Esophagus (tissue), 2 donors: ENCODE data around the gene YWHAQ. TPM values are rescaled to one million over a fixed set of nuclear protein-coding genes. Genes with fewer than 3 reads are reported as not detected.
A peak's percentile ranks its signal among the peaks of the same experiment; 100 is the strongest.
"Not testable (repeated sequence)": the region's sequence is repeated elsewhere in the genome, so short reads cannot be mapped to it uniquely, and the experiment has no call there.

Experiments
- H3K27ac ChIP-seq, 2 donors: one replicate each; pipeline ENCODE4 v1.5.1; 2013; ENCODE audit warnings: low read depth in 2 of 2, mild to moderate bottlenecking in 2 of 2, inconsistent platforms in 1 of 2, low read length in 1 of 2, moderate library complexity in 1 of 2
- H3K27me3 ChIP-seq, 2 donors: one replicate each; pipeline ENCODE4 v1.6.1; 2013; ENCODE audit warnings: low read length in 2 of 2, control low read depth in 1 of 2, mild to moderate bottlenecking in 1 of 2; ENCODE audit not compliant: insufficient read depth in 2 of 2, control insufficient read depth in 1 of 2
- H3K36me3 ChIP-seq, 2 donors: one replicate each; pipeline ENCODE4 v1.6.1; 2013; ENCODE audit warnings: low read length in 1 of 2; ENCODE audit not compliant: control insufficient read depth in 2 of 2, insufficient read depth in 2 of 2
- H3K4me1 ChIP-seq, 2 donors: one replicate each; pipeline ENCODE4 v1.6.1; 2013; ENCODE audit warnings: low read length in 1 of 2; ENCODE audit not compliant: control insufficient read depth in 2 of 2, insufficient read depth in 2 of 2
- H3K4me3 ChIP-seq, 2 donors: one replicate each; pipeline ENCODE4 v1.5.1; 2013; ENCODE audit warnings: low read length in 2 of 2, mild to moderate bottlenecking in 2 of 2, low read depth in 1 of 2, moderate library complexity in 1 of 2
- H3K9me3 ChIP-seq, 2 donors: one replicate each; pipeline ENCODE4 v1.6.1; 2013; ENCODE audit warnings: mild to moderate bottlenecking in 2 of 2, low read depth in 1 of 2, low read length in 1 of 2, moderate library complexity in 1 of 2; ENCODE audit not compliant: control insufficient read depth in 2 of 2, insufficient read depth in 1 of 2
- WGBS, 2 donors: extraction: QIAGEN DNeasy Blood & Tissue Kit; methylation state at CpG; one replicate each; pipeline ENCODE4 v1.1.7; 2013; 5-methylcytosine and 5-hydroxymethylcytosine counted together
- polyA plus RNA-seq, 2 donors: library from polyadenylated mRNA; stranded (reverse); fragments of 200-250 nt; gene quantifications; one replicate each; pipeline ENCODE4 v1.2.3, GENCODE V29; 2013
- donor health status: healthy with polysubstance abuse.
- donor health status: Bipolar disorder and iron deficiency.

YWHAQ gene
- polyA plus RNA-seq, 2 donors = 81.5 to 163 TPM

GRCh38 chr2:9637330-9637729 is 6.5 kb upstream of the YWHAQ start:
- H3K4me3 ChIP-seq = no peak overlapping the region
- H3K4me1 ChIP-seq = peaks cover 2 to 5% of the 10 kb centered on the region in 2 donors
- 56 to 60% methylated on average over 2 of the region's 2 CpGs for WGBS, 2 donors
- no peaks in the 10 kb centered on the region for H3K36me3 ChIP-seq
- no peak overlapping the region for H3K27ac ChIP-seq
- no peaks in the 10 kb centered on the region for H3K27me3 ChIP-seq
- no peaks in the 10 kb centered on the region for H3K9me3 ChIP-seq

- H3K4me3 ChIP-seq = no peak overlapping the region
- peaks cover 2 to 5% of the 10 kb centered on the region in 2 donors for H3K4me1 ChIP-seq
- H3K27ac ChIP-seq = no peak overlapping the region
- WGBS, 2 donors = 81 to 82% methylated on average over 3 of the region's 3 CpGs
- H3K36me3 ChIP-seq = no peaks in the 10 kb centered on the region
- H3K27me3 ChIP-seq = no peaks in the 10 kb centered on the region
- H3K9me3 ChIP-seq = no peaks in the 10 kb centered on the region
Measured at GRCh38 chr2:9634133-9634532, 3.3 kb upstream of the YWHAQ start.

GRCh38 chr2:9631878-9632700 is 1.3 kb upstream of the YWHAQ start:
- WGBS, 2 donors = 78 to 80% methylated on average over 13 of the region's 13 CpGs
- Histone ChIP-seq H3K4me1 (no peaks in the 10 kb centered on the region), H3K27ac (no peak overlapping the region)

GRCh38 chr2:9631553-9631819 is 689 bp upstream of the YWHAQ start:
- Histone ChIP-seq H3K4me3 (peak overlapping the region; percentile 81 to 96), H3K27me3 (no peaks in the 10 kb centered on the region), H3K4me1 (no peaks in the 10 kb centered on the region), H3K36me3 (no peaks in the 10 kb centered on the region), H3K9me3 (no peaks in the 10 kb centered on the region), H3K27ac (peak overlapping the region in 1 of 2 donors; percentile 97)
- WGBS, 2 donors = 30 to 34% methylated on average over 4 of the region's 4 CpGs

More at GRCh38 chr2:9631878-9632700, 1.3 kb upstream of the YWHAQ start:
- Histone ChIP-seq H3K9me3 (no peaks in the 10 kb centered on the region), H3K27me3 (no peaks in the 10 kb centered on the region), H3K4me3 (no peak overlapping the region), H3K36me3 (no peaks in the 10 kb centered on the region)

GRCh38 chr2:9630117-9630735 is 571 bp downstream of the YWHAQ start:
- Histone ChIP-seq H3K27me3 (no peaks in the 10 kb centered on the region), H3K36me3 (no peaks in the 10 kb centered on the region), H3K4me1 (no peaks in the 10 kb centered on the region), H3K9me3 (no peaks in the 10 kb centered on the region), H3K4me3 (peak overlapping the region; percentile 81 to 96), H3K27ac (peak overlapping the region; percentile 94 to 97)
- WGBS, 2 donors = 0 to 1% methylated on average over 44 to 67 of the region's 67 CpGs

- no peaks in the 10 kb centered on the region for H3K4me1 ChIP-seq
- no peaks in the 10 kb centered on the region for H3K9me3 ChIP-seq
- peak overlapping the region; percentile 94 to 97 for H3K27ac ChIP-seq
- no peaks in the 10 kb centered on the region for H3K27me3 ChIP-seq
- H3K4me3 ChIP-seq = peak overlapping the region; percentile 81 to 96
- H3K36me3 ChIP-seq = peaks cover 0 to 2% of the 10 kb centered on the region in 2 donors
- 2 to 3% methylated on average over 20 of the region's 20 CpGs for WGBS, 2 donors
Measured at GRCh38 chr2:9629222-9630116, 1.3 kb downstream of the YWHAQ start.

GRCh38 chr2:9627310-9627709 is 3.5 kb downstream of the YWHAQ start:
- no peaks in the 10 kb centered on the region for H3K27me3 ChIP-seq
- no peak overlapping the region for H3K27ac ChIP-seq
- H3K4me3 ChIP-seq = no peak overlapping the region
- 56 to 61% methylated on average over 2 of the region's 2 CpGs for whole genome bisulfite sequencing, 2 donors
- H3K4me1 ChIP-seq = no peaks in the 10 kb centered on the region
- H3K36me3 ChIP-seq = peaks cover 0 to 4% of the 10 kb centered on the region in 2 donors
- no peaks in the 10 kb centered on the region for H3K9me3 ChIP-seq

GRCh38 chr2:9623151-9623550 is 7.6 kb downstream of the YWHAQ start:
- Histone ChIP-seq H3K4me1 (no peaks in the 10 kb centered on the region), H3K4me3 (no peak overlapping the region), H3K9me3 (no peaks in the 10 kb centered on the region), H3K36me3 (peaks cover 0 to 4% of the 10 kb centered on the region in 2 donors), H3K27ac (no peak overlapping the region), H3K27me3 (no peaks in the 10 kb centered on the region)
- WGBS, 2 donors = 79 to 86% methylated on average over 9 of the region's 9 CpGs

- H3K4me1 ChIP-seq, H3K27me3 ChIP-seq, H3K27ac ChIP-seq, H3K36me3 ChIP-seq, H3K9me3 ChIP-seq, H3K4me3 ChIP-seq: not testable (repeated sequence)
- 84 to 88% methylated on average over 6 of the region's 6 CpGs for WGBS, 2 donors
Measured at GRCh38 chr2:9621655-9622054, 9.1 kb downstream of the YWHAQ start.
